GM23338 (cell line): ENCODE results near the gene IDS.

ENCODE experiments used
- CREB1 ChIP-seq: fragments of 250-450 bp; sonication (Bioruptor Pico); IDR thresholded peaks from 2 replicates; pipeline ENCODE4 v1.5.0; 2020; ENCODE audit warnings: low read depth, mild to moderate bottlenecking, moderate library complexity
- EZH2 ChIP-seq: fragments of 200-600 bp; sonication (generic); IDR thresholded peaks from one replicate; pipeline ENCODE4 v1.8.0; 2017; ENCODE audit warnings: antibody characterized with exemption, mild to moderate bottlenecking, low read depth; ENCODE audit not compliant: unreplicated experiment
- EZH2phosphoT487 ChIP-seq: fragments of 200-600 bp; sonication (generic); IDR thresholded peaks from one replicate; pipeline ENCODE4 v1.8.1; 2018; ENCODE audit warnings: antibody characterized with exemption; ENCODE audit not compliant: unreplicated experiment
- JUNB ChIP-seq: IDR thresholded peaks from one replicate; pipeline ENCODE4 v1.6.1; 2016; ENCODE audit warnings: antibody characterized with exemption; ENCODE audit not compliant: unreplicated experiment
- POLR2AphosphoS5 ChIP-seq: IDR thresholded peaks from 2 replicates; pipeline ENCODE4 v1.6.1; 2016; ENCODE audit warnings: antibody characterized with exemption, low read depth
- ZNF462 ChIP-seq: fragments of 250-450 bp; sonication (Bioruptor Pico); IDR thresholded peaks from 2 replicates; pipeline ENCODE4 v1.5.0; 2020; ENCODE audit warnings: mild to moderate bottlenecking, moderate library complexity
- TF ChIP-seq, protein P1 (sequence below), 2 experiments: fragments of 200-600 bp in 1 of 2; sonication (generic) in 1 of 2; conservative IDR thresholded peaks; 2 replicates each; pipeline versions ENCODE4 v1.5.1 to v1.6.1; 2016 to 2017; ENCODE audit warnings: antibody characterized with exemption in 2 of 2, low read depth in 2 of 2, mild to moderate bottlenecking in 2 of 2, moderate library complexity in 1 of 2
- TF ChIP-seq, protein P2 (sequence below): IDR thresholded peaks from one replicate; pipeline ENCODE4 v1.6.1; 2018; ENCODE audit warnings: antibody characterized with exemption; ENCODE audit not compliant: unreplicated experiment

- TF ChIP-seq, protein P1, sequence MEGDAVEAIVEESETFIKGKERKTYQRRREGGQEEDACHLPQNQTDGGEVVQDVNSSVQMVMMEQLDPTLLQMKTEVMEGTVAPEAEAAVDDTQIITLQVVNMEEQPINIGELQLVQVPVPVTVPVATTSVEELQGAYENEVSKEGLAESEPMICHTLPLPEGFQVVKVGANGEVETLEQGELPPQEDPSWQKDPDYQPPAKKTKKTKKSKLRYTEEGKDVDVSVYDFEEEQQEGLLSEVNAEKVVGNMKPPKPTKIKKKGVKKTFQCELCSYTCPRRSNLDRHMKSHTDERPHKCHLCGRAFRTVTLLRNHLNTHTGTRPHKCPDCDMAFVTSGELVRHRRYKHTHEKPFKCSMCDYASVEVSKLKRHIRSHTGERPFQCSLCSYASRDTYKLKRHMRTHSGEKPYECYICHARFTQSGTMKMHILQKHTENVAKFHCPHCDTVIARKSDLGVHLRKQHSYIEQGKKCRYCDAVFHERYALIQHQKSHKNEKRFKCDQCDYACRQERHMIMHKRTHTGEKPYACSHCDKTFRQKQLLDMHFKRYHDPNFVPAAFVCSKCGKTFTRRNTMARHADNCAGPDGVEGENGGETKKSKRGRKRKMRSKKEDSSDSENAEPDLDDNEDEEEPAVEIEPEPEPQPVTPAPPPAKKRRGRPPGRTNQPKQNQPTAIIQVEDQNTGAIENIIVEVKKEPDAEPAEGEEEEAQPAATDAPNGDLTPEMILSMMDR (conservative IDR thresholded peaks at IDR 0.05; ENCODE audit: low read depth in 2 of 2) = no peak
- TF ChIP-seq, protein P2, sequence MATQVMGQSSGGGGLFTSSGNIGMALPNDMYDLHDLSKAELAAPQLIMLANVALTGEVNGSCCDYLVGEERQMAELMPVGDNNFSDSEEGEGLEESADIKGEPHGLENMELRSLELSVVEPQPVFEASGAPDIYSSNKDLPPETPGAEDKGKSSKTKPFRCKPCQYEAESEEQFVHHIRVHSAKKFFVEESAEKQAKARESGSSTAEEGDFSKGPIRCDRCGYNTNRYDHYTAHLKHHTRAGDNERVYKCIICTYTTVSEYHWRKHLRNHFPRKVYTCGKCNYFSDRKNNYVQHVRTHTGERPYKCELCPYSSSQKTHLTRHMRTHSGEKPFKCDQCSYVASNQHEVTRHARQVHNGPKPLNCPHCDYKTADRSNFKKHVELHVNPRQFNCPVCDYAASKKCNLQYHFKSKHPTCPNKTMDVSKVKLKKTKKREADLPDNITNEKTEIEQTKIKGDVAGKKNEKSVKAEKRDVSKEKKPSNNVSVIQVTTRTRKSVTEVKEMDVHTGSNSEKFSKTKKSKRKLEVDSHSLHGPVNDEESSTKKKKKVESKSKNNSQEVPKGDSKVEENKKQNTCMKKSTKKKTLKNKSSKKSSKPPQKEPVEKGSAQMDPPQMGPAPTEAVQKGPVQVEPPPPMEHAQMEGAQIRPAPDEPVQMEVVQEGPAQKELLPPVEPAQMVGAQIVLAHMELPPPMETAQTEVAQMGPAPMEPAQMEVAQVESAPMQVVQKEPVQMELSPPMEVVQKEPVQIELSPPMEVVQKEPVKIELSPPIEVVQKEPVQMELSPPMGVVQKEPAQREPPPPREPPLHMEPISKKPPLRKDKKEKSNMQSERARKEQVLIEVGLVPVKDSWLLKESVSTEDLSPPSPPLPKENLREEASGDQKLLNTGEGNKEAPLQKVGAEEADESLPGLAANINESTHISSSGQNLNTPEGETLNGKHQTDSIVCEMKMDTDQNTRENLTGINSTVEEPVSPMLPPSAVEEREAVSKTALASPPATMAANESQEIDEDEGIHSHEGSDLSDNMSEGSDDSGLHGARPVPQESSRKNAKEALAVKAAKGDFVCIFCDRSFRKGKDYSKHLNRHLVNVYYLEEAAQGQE = no peak
- TF ChIP-seq POLR2AphosphoS5 (no peak), CREB1 (no peak), EZH2 (no peak), JUNB (no peak), EZH2phosphoT487 (no peak), ZNF462 (no peak)
Measured at GRCh38 chrX:149497054-149497453, 8.1 kb downstream of the IDS start.
